Measurements from ENCODE around the gene APOA5. TPM values are rescaled to one million over a fixed set of nuclear protein-coding genes. Genes with fewer than 3 reads are reported as not detected.

The APOA5 gene
- total and polyA plus RNA-seq, 2 of the 13 experiments (the other 11 are each of a cell fraction or from before 2014, with no cell fraction given) = 44.0 to 49.1 TPM

- TF ChIP-seq ZSCAN22 (CRISPR knock-in tag; IDR thresholded peaks at IDR 0.05) (no peak), PPARG (CRISPR knock-in tag; conservative IDR thresholded peaks at IDR 0.05) (peak; percentile 63), HNF4A (CRISPR knock-in tag; IDR thresholded peaks at IDR 0.05) (peak; percentile 83), XBP1 (CRISPR knock-in tag; IDR thresholded peaks at IDR 0.05) (no peak), CBX2 (IDR thresholded peaks at IDR 0.05; ENCODE audit: low read depth, low read length) (no peak), CBX2 (CRISPR knock-in tag; IDR thresholded peaks at IDR 0.05; ENCODE audit: low read depth) (no peak), ZSCAN5A (CRISPR knock-in tag; IDR thresholded peaks at IDR 0.05; ENCODE audit: borderline replicate concordance) (no peak), ZNF30 (CRISPR knock-in tag; IDR thresholded peaks at IDR 0.05) (no peak), SMAD1 (CRISPR knock-in tag; IDR thresholded peaks at IDR 0.05; ENCODE audit: borderline replicate concordance, low read depth) (no peak), NONO (IDR thresholded peaks at IDR 0.05) (no peak), NONO (CRISPR knock-in tag; conservative IDR thresholded peaks at IDR 0.05) (peak; percentile 95), ZNF546 (CRISPR knock-in tag; conservative IDR thresholded peaks at IDR 0.05) (no peak), ZMAT5 (CRISPR knock-in tag; IDR thresholded peaks at IDR 0.05; ENCODE audit: borderline replicate concordance, low read depth) (no peak), ZNF337 (CRISPR knock-in tag; IDR thresholded peaks at IDR 0.05; ENCODE audit: borderline replicate concordance, low read depth) (no peak), NCOA2 (CRISPR knock-in tag; IDR thresholded peaks at IDR 0.05) (peak; percentile 75), CBX5 (CRISPR knock-in tag; IDR thresholded peaks at IDR 0.05; ENCODE audit: borderline replicate concordance) (no peak), AGO2 (optimal IDR thresholded peaks at IDR 0.05; ENCODE audit: low read depth, low read length) (no peak), HNRNPUL1 (IDR thresholded peaks at IDR 0.05; ENCODE audit: low read depth, low read length) (no peak), PTBP1 (IDR thresholded peaks at IDR 0.05; ENCODE audit: low read depth, low read length, poor library complexity, severe bottlenecking) (no peak), ZNF33A (CRISPR knock-in tag; IDR thresholded peaks at IDR 0.05; ENCODE audit: borderline replicate concordance) (no peak), ZNF749 (CRISPR knock-in tag; IDR thresholded peaks at IDR 0.05; ENCODE audit: borderline replicate concordance) (no peak), NFKB2 (CRISPR knock-in tag; IDR thresholded peaks at IDR 0.05; ENCODE audit: borderline replicate concordance) (no peak), KDM6A (CRISPR knock-in tag; IDR thresholded peaks at IDR 0.05; ENCODE audit: low read depth) (0 out of 2 replicates have a peak, but pooled peaks have one; percentile 45), ZNF564 (CRISPR knock-in tag; IDR thresholded peaks at IDR 0.05) (0 out of 2 replicates have a peak, but pooled peaks have one; percentile 64), MED8 (CRISPR knock-in tag; IDR thresholded peaks at IDR 0.05; ENCODE audit: insufficient replicate concordance) (peak; percentile 49), SAP130 (CRISPR knock-in tag; IDR thresholded peaks at IDR 0.05; ENCODE audit: low read depth) (0 out of 2 replicates have a peak, but pooled peaks have one; percentile 51), TRAFD1 (CRISPR knock-in tag; IDR thresholded peaks at IDR 0.05; ENCODE audit: borderline replicate concordance) (no peak), MEIS2 (CRISPR knock-in tag; IDR thresholded peaks at IDR 0.05) (no peak), CEBPG (CRISPR knock-in tag; IDR thresholded peaks at IDR 0.05) (peak; percentile 42; the same call in 1 of the 2 replicates), CENPX (CRISPR knock-in tag; IDR thresholded peaks at IDR 0.05) (no peak)
Observed at GRCh38 chr11:116792144-116792868, 627 bp upstream of the APOA5 start (continued).

Measured in HepG2 (cell line).